K562 (cell line): ENCODE results near the gene EDEM1.

Experiments used
- ATF6 ChIP-seq: sonication (generic); formaldehyde crosslinking; IDR thresholded peaks from 2 replicates; pipeline ENCODE4 v1.4.0; 2020; ENCODE audit warnings: mild to moderate bottlenecking, missing genetic modification reagents
- CHD4 ChIP-seq: fragments of 200-600 bp; sonication (generic); IDR thresholded peaks from 3 replicates; pipeline ENCODE4 v1.6.1; 2012; ENCODE audit warnings: low read depth, mild to moderate bottlenecking, mixed read lengths, low read length, inconsistent platforms; ENCODE audit not compliant: insufficient read depth, insufficient replicate concordance, poor library complexity, severe bottlenecking
- CTCF ChIP-seq, 3 experiments: IDR thresholded peaks in 2 of 3; conservative IDR thresholded peaks in 1 of 3; 2 replicates each; pipeline ENCODE4 v1.5.1; 2011 to 2012; ENCODE audit warnings: low read length in 3 of 3, mild to moderate bottlenecking in 3 of 3, control low read depth in 2 of 3, improper control_type of control experiment in 1 of 3, inconsistent platforms in 1 of 3, low read depth in 1 of 3, mixed read lengths in 1 of 3, moderate library complexity in 1 of 3; ENCODE audit not compliant: insufficient read depth in 2 of 3
- EZH2 ChIP-seq: IDR thresholded peaks from 2 replicates; pipeline ENCODE4 v1.6.1; 2012; ENCODE audit warnings: low read depth, mild to moderate bottlenecking, inconsistent platforms, low read length, borderline replicate concordance
- HIVEP1 ChIP-seq: fragments of 250-450 bp; sonication (Bioruptor Pico); IDR thresholded peaks from 2 replicates; pipeline ENCODE4 v1.4.0; 2020; ENCODE audit warnings: mild to moderate bottlenecking
- MXI1 ChIP-seq: IDR thresholded peaks from 2 replicates; pipeline ENCODE4 v1.6.1; 2011; ENCODE audit warnings: low read depth, mild to moderate bottlenecking, improper control_type of control experiment, low read length
- POLR2AphosphoS5 ChIP-seq: IDR thresholded peaks from 2 replicates; pipeline ENCODE4 v1.6.1; 2011; ENCODE audit warnings: mild to moderate bottlenecking, low read depth, low read length, moderate library complexity; ENCODE audit not compliant: control insufficient read depth, insufficient read depth
- REST ChIP-seq, 2 experiments: fragments of 450-650 bp; formaldehyde crosslinking in 1 of 2; IDR thresholded peaks; 2 replicates each; pipeline versions ENCODE4 v1.4.0 to v1.6.1; 2014 to 2020; ENCODE audit warnings: mild to moderate bottlenecking in 2 of 2, borderline replicate concordance in 1 of 2, low read depth in 1 of 2
- TARDBP ChIP-seq: fragments of 450-650 bp; IDR thresholded peaks from 2 replicates; pipeline ENCODE4 v1.6.1; 2016
- ZFP30 ChIP-seq: fragments of 250-450 bp; sonication (Bioruptor Pico); IDR thresholded peaks from 2 replicates; pipeline ENCODE4 v1.8.0; 2022; ENCODE audit warnings: moderate library complexity, mild to moderate bottlenecking, inconsistent platforms, borderline replicate concordance
- ZNF274 ChIP-seq: IDR thresholded peaks from 2 replicates; pipeline ENCODE4 v1.6.1; 2011; ENCODE audit warnings: low read depth, mild to moderate bottlenecking, low read length, moderate library complexity, borderline replicate concordance
- ZNF512 ChIP-seq: IDR thresholded peaks from 2 replicates; pipeline ENCODE4 v1.6.1; 2016; ENCODE audit warnings: missing genetic modification characterization, missing compliant biosample characterization
- ZNF766 ChIP-seq: fragments of 200-800 bp; sonication (Bioruptor generic); conservative IDR thresholded peaks from 2 replicates; pipeline ENCODE4 v1.6.1; 2016; ENCODE audit warnings: missing genetic modification characterization, missing compliant biosample characterization

GRCh38 chr3:5217824-5218595, 30.5 kb downstream of the EDEM1 start:
- TF ChIP-seq MXI1 (no peak), ZFP30 (CRISPR knock-in tag) (no peak), EZH2 (no peak), CTCF (IDR thresholded peaks at IDR 0.05 in 2 of 3, conservative IDR thresholded peaks at IDR 0.05 in 1 of 3; ENCODE audit: insufficient read depth in 2 of 3, low read depth in 1 of 3, low read length in 3 of 3) (no peak), ZNF512 (tag) (no peak), ATF6 (no peak), POLR2AphosphoS5 (no peak), ZNF766 (no peak), HIVEP1 (CRISPR knock-in tag) (no peak), CHD4 (no peak), TARDBP (no peak), REST (IDR thresholded peaks at IDR 0.05; ENCODE audit: borderline replicate concordance) (no peak), REST (CRISPR knock-in tag; IDR thresholded peaks at IDR 0.05; ENCODE audit: low read depth) (no peak), ZNF274 (no peak)
